Omental fat pad (tissue), 4 donors: ENCODE data around the gene SEC14L5. TPM values are rescaled to one million over a fixed set of nuclear protein-coding genes. Genes with fewer than 3 reads are reported as not detected.

Experiments
- ATAC-seq: fragments of 150-250 bp; one replicate; pipeline ENCODE4 v1.9.1; 2016; ENCODE audit warnings: mild to moderate bottlenecking, moderate library complexity; ENCODE audit not compliant: low FRiP score
- DNase-seq: peaks from one replicate; pipeline ENCODE4 v3.0.0-alpha.2; 2019; ENCODE audit warnings: low spot score
- CTCF ChIP-seq, 3 donors: fragments of 450-650 bp; IDR thresholded peaks; one replicate each; pipeline ENCODE4 v1.5.1; 2016 to 2017; ENCODE audit warnings: antibody characterized with exemption in 3 of 3, mild to moderate bottlenecking in 3 of 3, moderate library complexity in 2 of 3
- total RNA-seq, 4 donors: library from RNA; depleted of rRNA; stranded (reverse); fragments of >200 nt; gene quantifications; one replicate each; pipeline ENCODE4 v1.1.0, GENCODE V29; 2016

Gene SEC14L5
- total RNA-seq, 4 donors from 2014 or later: 0.12 to 1.3 (median 0.45) TPM

DNA sequence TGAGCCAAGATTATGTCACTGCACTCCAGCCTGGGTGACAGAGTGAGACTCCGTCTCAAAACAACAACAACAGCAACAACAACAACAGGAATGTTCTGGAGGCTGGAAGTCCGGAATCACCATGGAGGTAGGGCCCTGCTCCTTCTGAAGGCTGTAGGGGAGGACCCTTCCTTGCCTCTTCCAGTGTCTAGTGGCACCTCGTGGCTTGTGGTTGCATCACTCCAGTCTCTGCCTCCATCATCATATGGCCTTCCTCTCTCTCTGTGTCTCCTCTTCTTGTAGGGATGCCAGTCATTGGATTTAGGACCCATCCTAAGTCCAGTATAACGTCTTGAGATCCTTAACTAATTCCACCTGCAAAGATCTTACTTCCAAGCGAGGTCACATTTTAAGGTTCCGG, 61.6 kb downstream of the SEC14L5 start:
- ATAC-seq (no peak), DNase-seq (no peak)
- no peak for TF ChIP-seq CTCF (IDR thresholded peaks at IDR 0.05)

- TF ChIP-seq CTCF (IDR thresholded peaks at IDR 0.05): no peak
- DNase-seq: no peak
- no peak for ATAC-seq
Measured at GRCh38 chr16:5020551-5020950, 62.4 kb downstream of the SEC14L5 start.

- no peak for TF ChIP-seq CTCF (IDR thresholded peaks at IDR 0.05)
- no peak for ATAC-seq
- DNase-seq: no peak
Measured at GRCh38 chr16:5022521-5022920, 64.4 kb downstream of the SEC14L5 start.

DNA sequence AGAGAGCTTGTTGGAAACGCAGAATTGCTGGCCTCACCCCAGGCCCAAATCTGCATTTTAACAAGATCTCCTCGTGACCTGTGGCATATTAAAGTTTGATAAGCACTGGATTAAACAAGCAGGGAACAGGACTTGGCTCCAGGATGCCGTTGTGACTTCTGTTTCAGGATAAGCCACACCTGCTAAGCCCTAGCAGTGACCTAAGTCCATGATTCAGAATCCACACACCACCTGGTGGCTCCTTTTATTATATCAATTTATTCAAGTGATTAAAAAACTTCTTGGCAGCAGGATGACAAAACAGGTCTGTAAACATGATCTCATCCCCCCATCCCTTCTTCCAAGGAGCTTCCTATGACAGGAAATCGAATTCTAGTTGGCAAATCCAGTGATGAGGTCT, 66.5 kb downstream of the SEC14L5 start:
- TF ChIP-seq CTCF (IDR thresholded peaks at IDR 0.05): no peak
- no peak for ATAC-seq
- no peak for DNase-seq

GRCh38 chr16:5025171-5025632, 67.1 kb downstream of the SEC14L5 start:
- no peak for TF ChIP-seq CTCF (IDR thresholded peaks at IDR 0.05)
- DNase-seq: no peak
- ATAC-seq: no peak

DNA sequence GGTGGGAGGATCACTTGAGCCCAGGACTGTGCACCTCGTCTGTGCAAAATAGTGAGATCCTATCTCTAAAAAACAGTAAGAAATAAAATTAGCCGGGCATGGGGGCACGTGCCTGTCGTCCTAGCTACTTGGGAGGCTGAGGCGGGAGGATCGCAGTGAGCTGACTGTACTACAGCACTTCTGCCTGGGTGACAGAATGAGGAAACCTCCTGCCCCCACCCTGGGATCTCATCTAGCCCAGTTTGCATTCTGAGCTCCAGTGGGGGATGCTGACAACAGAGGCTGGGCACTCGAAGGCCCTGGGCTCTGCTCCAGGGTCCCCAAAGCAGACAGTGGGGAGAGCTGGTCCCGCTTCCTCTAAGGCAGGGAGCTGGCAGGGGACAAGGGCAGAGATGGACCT, 68.5 kb downstream of the SEC14L5 start:
- ATAC-seq: no peak
- DNase-seq: no peak
- TF ChIP-seq CTCF (IDR thresholded peaks at IDR 0.05): no peak

GRCh38 chr16:5027086-5027485, 69.0 kb downstream of the SEC14L5 start:
- no peak for TF ChIP-seq CTCF (IDR thresholded peaks at IDR 0.05)
- DNase-seq (no peak), ATAC-seq (no peak)
